ENCODE results near the gene SNAP25.

DNA sequence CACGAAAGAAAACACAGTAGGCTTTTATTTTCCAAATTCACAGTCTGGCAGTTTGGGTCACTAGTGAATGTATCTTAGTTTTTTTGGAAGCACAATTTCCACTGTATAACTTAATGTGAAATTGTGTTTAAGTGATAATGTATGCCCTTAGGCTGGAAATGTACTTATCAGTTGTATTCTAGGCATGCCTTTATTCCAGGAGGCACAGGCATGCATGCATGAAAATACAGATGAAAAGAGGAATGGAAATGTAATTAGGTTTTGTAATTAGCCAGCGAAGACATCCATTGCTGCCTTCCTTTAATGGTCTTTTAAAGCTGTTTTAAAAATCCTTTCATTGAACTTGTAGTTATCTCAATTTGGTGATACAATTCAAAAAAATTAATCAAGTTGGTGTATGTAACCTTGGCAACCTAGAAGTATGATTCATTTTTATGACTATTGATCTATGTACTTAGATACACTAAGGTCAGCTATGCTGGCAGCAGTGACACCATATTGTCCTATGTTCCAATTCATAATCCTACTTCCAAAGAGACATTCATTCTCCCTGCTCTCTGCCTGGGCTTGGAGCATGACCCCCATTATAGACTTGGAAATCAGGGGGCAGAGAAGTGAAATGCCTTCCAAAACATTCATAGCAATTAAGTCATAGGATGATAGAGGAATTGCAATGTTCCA is 73.1 kb downstream of the SNAP25 start:
- TF ChIP-seq, protein P1, sequence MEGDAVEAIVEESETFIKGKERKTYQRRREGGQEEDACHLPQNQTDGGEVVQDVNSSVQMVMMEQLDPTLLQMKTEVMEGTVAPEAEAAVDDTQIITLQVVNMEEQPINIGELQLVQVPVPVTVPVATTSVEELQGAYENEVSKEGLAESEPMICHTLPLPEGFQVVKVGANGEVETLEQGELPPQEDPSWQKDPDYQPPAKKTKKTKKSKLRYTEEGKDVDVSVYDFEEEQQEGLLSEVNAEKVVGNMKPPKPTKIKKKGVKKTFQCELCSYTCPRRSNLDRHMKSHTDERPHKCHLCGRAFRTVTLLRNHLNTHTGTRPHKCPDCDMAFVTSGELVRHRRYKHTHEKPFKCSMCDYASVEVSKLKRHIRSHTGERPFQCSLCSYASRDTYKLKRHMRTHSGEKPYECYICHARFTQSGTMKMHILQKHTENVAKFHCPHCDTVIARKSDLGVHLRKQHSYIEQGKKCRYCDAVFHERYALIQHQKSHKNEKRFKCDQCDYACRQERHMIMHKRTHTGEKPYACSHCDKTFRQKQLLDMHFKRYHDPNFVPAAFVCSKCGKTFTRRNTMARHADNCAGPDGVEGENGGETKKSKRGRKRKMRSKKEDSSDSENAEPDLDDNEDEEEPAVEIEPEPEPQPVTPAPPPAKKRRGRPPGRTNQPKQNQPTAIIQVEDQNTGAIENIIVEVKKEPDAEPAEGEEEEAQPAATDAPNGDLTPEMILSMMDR (IDR thresholded peaks at IDR 0.05 in 8 of 11, conservative IDR thresholded peaks at IDR 0.05 in 3 of 11), result no peak
- TF ChIP-seq POLR2A (IDR thresholded peaks at IDR 0.05), result no peak
